HUES48 (cell line): ENCODE data around the gene IFRD2.
A peak's percentile ranks its signal among the peaks of the same experiment; 100 is the strongest.
"Not testable (repeated sequence)": the region's sequence is repeated elsewhere in the genome, so short reads cannot be mapped to it uniquely, and the experiment has no call there.

Experiments used
- H3K27ac ChIP-seq: one replicate; pipeline ENCODE4 v1.7.0; 2013; ENCODE audit warnings: low read depth, low read length, inconsistent platforms
- H3K27me3 ChIP-seq: 2 replicates; pipeline ENCODE4 v1.6.1; 2013; ENCODE audit warnings: mild to moderate bottlenecking, low read length; ENCODE audit not compliant: control insufficient read depth, insufficient read depth
- H3K36me3 ChIP-seq: 2 replicates; pipeline ENCODE4 v1.6.1; 2013; ENCODE audit warnings: low read length; ENCODE audit not compliant: control insufficient read depth, insufficient read depth
- H3K4me1 ChIP-seq: 2 replicates; pipeline ENCODE4 v1.6.1; 2013; ENCODE audit warnings: mild to moderate bottlenecking, low read length; ENCODE audit not compliant: control insufficient read depth, insufficient read depth
- H3K4me3 ChIP-seq: 2 replicates; pipeline ENCODE4 v1.5.1; 2013; ENCODE audit warnings: mild to moderate bottlenecking, low read depth, low read length
- H3K9ac ChIP-seq: 2 replicates; pipeline ENCODE4 v1.6.1; 2013; ENCODE audit warnings: mild to moderate bottlenecking, low read depth, low read length, moderate library complexity
- H3K9me3 ChIP-seq: 2 replicates; pipeline ENCODE4 v1.6.1; 2013; ENCODE audit warnings: low read length; ENCODE audit not compliant: control insufficient read depth, insufficient read depth

IFRD2 gene

DNA sequence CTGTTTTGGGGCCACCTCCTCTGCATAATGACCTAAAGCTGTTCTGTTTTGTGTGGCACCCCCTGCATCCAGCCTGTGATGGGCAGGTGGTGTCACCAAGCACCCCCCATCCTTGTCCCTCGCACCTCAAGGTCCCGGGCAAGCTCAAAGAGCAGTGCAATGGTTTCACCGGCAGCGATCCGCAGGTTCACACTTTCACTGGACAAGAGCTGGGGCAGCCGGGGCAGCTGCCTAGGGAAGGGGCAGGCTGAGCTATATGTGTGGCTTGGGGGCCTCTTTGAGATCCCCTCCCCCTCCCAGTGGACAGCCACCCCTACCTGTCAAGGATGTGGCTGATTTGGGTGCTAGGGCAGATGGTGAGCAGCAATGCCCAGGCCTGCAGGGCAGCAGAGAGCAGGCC is 3.1 kb downstream of the IFRD2 start:
- Histone ChIP-seq H3K4me1 (peaks cover 7% of the 10 kb centered on the region), H3K9ac (no peak overlapping the region), H3K4me3 (no peak overlapping the region), H3K36me3 (peaks cover 42% of the 10 kb centered on the region), H3K9me3 (no peaks in the 10 kb centered on the region), H3K27ac (no peak overlapping the region), H3K27me3 (no peaks in the 10 kb centered on the region)

DNA sequence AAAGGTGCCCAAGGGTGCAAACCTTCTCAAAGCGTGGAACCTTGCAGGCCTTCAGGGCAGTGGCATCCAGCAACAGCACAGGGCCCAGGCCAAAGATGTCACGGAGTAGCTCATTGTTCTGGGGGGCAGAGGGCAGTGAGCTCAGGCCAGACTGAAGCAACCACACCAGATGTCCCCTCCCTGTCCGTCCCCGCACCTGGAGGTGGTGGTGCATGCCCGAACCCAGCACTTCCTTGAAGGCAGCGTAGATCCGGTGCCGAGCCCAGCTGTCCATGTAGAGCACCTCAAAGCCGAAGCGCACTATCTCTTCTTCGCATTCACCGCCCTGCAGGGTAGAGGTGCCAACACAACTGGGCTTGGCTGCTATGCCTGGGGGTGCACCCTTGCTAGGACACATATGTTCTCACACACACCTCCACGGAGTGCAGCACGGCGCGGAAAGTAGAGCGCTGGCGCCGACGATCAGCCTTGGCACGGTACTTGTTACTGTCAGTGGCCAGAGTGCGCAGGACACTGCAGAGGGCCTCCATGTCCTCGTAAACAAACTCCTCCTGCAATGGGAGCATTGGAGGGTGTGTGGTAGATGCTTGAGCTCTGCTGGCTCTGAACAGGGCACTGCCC is 3.7 kb downstream of the IFRD2 start:
- Histone ChIP-seq H3K4me1 (peaks cover 7% of the 10 kb centered on the region), H3K9me3 (no peaks in the 10 kb centered on the region), H3K4me3 (no peak overlapping the region), H3K36me3 (peaks cover 42% of the 10 kb centered on the region), H3K27me3 (no peaks in the 10 kb centered on the region), H3K9ac (no peak overlapping the region), H3K27ac (no peak overlapping the region)

DNA sequence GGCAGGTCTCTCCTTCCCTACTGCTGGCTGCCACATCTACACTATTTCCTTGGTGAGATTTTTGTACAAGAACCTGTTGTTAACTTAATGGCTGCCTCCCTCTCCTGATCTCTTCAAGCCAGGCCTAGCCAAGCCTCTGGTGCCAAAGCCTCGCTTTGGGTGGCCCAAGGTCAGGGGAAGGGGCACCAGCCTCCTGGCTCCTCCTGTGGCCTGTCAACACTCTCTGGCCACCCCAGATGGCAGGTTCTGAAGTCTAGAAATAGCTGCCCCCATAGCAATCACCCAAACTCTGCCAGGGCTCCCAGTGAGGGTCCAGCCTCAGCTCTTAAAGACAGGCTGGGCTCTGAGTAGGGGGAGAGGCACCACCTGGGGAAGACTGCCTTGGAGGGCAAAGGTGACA is 5.0 kb downstream of the IFRD2 start:
- Histone ChIP-seq H3K4me3 (no peak overlapping the region), H3K27me3 (no peaks in the 10 kb centered on the region), H3K9ac (no peak overlapping the region), H3K36me3 (peaks cover 42% of the 10 kb centered on the region), H3K27ac (no peak overlapping the region), H3K4me1 (peaks cover 5% of the 10 kb centered on the region; the same call in 1 of the 2 replicates), H3K9me3 (no peaks in the 10 kb centered on the region)

DNA sequence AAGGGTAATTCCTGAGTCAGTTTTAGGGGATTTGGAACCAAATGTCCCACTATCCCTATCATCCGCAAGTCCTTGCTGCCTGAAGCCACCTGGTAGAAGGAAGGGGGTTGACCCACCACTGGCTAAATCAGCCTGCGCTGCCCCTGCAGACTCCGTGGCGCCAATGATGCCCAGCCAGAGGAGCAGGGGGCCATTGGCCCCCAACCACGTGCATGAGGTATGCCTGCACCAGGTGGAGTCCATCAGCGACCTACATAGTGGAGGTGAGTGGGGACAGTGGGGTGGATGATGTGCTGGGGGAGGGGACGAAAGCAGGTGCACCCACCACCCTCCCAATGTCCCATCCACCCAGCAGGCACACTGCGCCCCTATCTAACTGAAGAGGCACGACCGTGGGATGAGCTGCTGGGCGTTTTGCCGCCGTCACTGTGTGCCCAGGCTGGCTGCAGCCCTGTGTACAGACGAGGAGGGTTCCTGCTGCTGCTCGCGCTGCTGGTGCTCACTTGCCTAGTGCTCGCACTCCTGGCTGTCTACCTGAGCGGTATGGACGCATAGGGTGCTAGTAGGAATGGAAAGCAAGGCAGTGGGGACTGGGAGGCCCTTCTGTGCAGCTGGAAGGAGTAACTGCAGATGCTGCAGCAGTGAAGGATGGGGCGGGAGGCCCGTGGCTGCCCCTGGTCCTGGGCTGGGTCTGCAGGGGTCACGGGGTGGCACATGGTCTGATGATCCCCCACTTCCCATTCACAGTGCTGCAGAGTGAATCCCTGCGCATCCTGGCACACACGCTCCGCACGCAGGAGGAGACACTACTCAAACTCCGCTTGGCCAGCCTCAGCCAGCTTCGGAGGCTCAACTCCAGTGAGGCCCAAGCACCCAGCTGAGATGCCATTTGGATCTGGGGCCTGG is 5.7 kb downstream of the IFRD2 start:
- peaks cover 42% of the 10 kb centered on the region for H3K36me3 ChIP-seq
- H3K4me3 ChIP-seq = no peak overlapping the region
- H3K9me3 ChIP-seq = no peaks in the 10 kb centered on the region
- H3K27ac ChIP-seq = no peak overlapping the region
- no peak overlapping the region for H3K9ac ChIP-seq
- peaks cover 4% of the 10 kb centered on the region; the same call in 1 of the 2 replicates for H3K4me1 ChIP-seq
- H3K27me3 ChIP-seq = no peaks in the 10 kb centered on the region

DNA sequence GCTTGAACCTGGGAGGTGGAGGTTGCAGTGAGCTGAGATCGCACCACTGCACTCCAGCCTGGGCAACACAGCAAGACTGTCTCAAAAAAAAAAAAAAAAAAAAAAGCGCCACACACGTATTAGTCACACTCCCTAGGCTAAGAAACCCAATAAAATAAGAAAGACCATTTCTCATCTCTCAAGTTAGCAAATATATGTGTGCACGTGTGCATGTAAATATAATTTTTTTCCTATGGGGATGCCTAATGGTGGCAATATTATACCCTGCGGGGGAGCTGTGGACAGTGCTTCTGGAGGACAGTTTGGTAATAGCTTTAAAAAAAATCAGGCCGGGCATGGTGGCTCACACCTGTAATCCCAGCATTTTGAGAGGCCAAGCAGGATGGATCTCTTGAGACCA is 8.1 kb downstream of the IFRD2 start:
- not testable (repeated sequence) for H3K27me3 ChIP-seq, H3K4me3 ChIP-seq, H3K27ac ChIP-seq, H3K9ac ChIP-seq, H3K4me1 ChIP-seq, H3K9me3 ChIP-seq
- peaks cover 26% of the 10 kb centered on the region for H3K36me3 ChIP-seq

DNA sequence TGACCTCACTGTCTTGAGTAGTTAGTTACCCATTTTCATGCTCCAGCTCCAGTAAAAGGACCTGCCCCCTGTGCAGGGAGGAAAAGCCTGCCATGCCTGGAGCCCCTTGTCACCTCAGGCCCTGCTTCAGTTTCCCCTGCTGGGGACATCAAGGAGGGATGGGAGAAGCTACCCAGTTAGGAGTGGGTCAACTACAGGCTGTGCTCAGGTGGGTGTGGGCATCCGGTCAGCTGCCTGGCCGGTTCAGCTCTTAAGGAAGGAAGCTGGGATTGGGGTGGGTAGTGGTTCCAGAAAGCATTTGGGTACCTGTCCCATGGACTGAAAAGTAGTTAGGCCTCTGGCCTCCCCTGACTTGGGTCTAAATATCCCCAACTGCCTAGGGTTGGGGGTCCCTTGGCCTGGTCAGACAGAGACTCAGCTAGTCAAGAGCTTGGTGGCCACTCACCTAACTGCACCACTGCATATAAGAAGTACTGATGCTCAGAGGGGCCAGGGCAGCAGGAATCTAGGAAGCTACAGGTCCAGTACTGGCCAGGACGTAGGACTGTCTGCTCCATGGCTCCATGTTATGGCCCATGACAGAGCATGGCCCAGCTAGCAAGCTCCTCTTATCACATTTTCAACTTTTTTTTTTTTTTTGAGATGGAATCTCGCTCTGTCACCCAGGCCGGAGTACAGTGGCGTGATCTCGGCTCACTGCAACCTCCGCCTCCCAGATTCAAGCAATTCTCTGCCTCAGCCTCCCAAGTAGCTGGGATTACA is 12.8 kb downstream of the IFRD2 start:
- H3K27ac ChIP-seq = no peak overlapping the region
- H3K9ac ChIP-seq = no peak overlapping the region
- H3K36me3 ChIP-seq = no peaks in the 10 kb centered on the region
- H3K9me3 ChIP-seq = no peaks in the 10 kb centered on the region
- H3K4me3 ChIP-seq = no peak overlapping the region
- H3K4me1 ChIP-seq = peaks cover 4% of the 10 kb centered on the region; the same call in 1 of the 2 replicates
- H3K27me3 ChIP-seq = peaks cover 33% of the 10 kb centered on the region

DNA sequence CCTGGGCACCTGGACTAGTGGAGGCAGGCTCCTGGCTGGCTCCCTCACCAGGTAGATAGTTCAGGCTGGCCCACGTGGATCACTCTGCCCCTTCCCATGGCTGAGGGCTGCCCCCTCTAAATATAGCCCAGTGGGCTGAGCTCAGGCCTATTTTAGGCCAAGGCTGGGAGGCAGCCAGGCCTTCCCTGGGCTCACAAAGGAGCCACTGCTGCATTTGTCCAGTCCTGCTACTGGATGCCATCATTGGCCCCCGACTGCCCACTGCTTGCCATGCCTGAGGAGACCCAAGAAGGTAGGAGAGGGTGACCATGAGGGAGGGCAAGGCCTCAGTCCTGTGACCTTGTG is 13.4 kb downstream of the IFRD2 start, which contains the start of gene LSMEM2:
Gene LSMEM2 (plus strand): TSS at position 208 of the 345 bp plus-strand sequence. CDS start 27 bp downstream, at position 235.
- H3K36me3 ChIP-seq = no peaks in the 10 kb centered on the region
- peaks cover 4% of the 10 kb centered on the region; the same call in 1 of the 2 replicates for H3K4me1 ChIP-seq
- H3K4me3 ChIP-seq = no peak within 1 kb of the TSS
- no peak within 1 kb of the TSS for H3K9ac ChIP-seq
- H3K27me3 ChIP-seq = peaks cover 38% of the 10 kb centered on the region
- no peak within 1 kb of the TSS for H3K27ac ChIP-seq
- no peaks in the 10 kb centered on the region for H3K9me3 ChIP-seq

DNA sequence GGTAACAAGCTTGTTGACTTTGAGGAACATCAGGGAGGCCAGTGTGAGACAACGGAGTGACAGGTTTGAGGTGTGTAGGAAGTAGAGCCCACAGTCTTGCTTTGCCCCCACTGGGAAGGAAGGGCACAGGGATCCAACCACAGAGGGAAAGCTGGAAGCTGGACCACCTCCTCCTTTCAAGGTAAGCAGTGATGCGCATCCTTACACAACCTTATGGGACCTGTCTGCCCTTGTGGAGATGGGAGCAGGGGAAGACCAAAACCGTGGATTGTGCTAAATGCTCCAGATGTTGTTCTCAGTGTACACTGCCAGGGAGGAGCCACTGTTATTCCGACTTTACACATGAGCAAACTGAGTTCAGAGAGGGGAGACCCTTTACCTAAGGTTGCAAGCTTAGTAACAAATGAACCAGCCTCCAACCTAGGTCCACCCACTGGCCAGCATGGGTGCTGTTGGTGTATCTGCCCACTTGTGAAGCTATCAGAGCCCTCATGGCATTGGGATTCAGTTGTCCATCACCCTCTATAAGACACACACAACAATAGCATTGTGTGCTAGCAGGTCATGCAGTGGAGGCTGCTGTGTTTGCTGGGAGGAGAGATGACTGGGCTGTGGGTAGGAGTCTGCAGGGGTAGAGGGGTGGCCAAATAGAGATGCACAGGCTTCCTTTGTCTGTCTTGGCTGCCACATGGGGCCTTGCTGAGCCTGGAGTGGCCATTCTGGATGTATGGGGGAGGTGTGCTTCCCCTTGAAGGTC is 13.9 kb downstream of the IFRD2 start:
- Histone ChIP-seq H3K4me3 (no peak overlapping the region), H3K9ac (no peak overlapping the region)

DNA sequence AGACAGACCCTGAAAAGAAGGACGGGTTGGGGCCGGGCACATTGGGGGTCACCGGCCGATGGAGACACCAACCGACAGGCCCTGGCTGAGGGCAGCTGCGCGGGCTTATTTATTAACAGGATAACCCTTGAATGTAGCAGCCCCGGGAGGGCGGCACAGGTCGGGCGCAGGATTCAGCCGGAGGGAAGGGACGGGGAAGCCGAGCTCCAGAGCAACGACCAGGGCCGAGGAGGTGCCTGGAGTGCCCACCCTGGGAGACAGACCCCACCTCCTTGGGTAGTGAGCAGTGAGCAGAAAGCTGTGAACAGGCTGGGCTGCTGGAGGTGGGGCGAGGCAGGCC is 15.5 kb downstream of the IFRD2 start:
- Histone ChIP-seq H3K27ac (no peak overlapping the region), H3K27me3 (peaks cover 47% of the 10 kb centered on the region), H3K4me3 (no peak overlapping the region), H3K36me3 (no peaks in the 10 kb centered on the region), H3K9me3 (no peaks in the 10 kb centered on the region), H3K4me1 (peaks cover 4% of the 10 kb centered on the region; the same call in 1 of the 2 replicates), H3K9ac (no peak overlapping the region)

More for the DNA sequence above, 13.9 kb downstream of the IFRD2 start:
- H3K4me1 ChIP-seq = peaks cover 4% of the 10 kb centered on the region; the same call in 1 of the 2 replicates
- peaks cover 44% of the 10 kb centered on the region for H3K27me3 ChIP-seq
- no peak overlapping the region for H3K27ac ChIP-seq
- no peaks in the 10 kb centered on the region for H3K9me3 ChIP-seq
- H3K36me3 ChIP-seq = no peaks in the 10 kb centered on the region

DNA sequence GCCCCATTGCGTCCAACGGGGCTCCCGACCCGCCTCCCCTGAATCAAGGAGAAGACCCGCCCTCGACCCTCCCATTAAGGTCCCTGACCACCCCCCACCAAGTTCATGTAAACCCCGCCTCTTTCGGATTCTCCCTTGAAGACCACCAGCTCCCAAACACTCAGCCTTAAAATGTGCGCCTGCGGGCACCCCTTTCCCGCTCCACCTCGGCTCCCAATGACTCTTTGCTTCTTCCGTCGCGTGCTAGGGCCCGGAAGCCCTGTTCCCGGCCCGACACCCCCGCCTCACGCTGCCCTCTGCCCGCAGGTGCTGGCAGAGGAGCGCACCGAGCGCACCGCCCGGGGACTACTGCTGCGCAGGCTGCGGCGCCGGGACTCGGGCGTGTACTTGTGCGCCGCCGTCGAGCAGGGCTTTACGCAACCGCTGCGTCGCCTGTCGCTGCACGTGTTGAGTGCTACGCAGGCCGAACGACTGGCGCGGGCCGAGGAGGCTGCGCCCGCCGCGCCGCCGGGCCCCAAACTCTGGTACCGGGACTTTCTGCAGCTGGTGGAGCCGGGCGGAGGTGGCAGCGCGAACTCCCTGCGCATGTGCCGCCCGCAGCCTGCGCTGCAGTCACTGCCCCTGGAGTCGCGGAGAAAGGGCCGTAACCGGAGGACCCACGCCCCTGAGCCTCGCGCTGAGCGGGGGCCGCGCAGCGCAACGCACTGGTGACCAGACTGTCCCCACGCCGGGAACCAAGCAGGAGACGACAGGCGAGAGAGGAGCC is 16.1 kb downstream of the IFRD2 start:
- H3K27me3 ChIP-seq = peaks cover 47% of the 10 kb centered on the region
- no peak overlapping the region for H3K27ac ChIP-seq
- no peaks in the 10 kb centered on the region for H3K9me3 ChIP-seq
- peak overlapping the region; percentile 62; the same call in 1 of the 2 replicates for H3K4me3 ChIP-seq
- H3K4me1 ChIP-seq = peaks cover 4% of the 10 kb centered on the region; the same call in 1 of the 2 replicates
- H3K9ac ChIP-seq = no peak overlapping the region
- no peaks in the 10 kb centered on the region for H3K36me3 ChIP-seq
